ENCODE results near the gene PALD1.
"Not testable (repeated sequence)": the region's sequence is repeated elsewhere in the genome, so short reads cannot be mapped to it uniquely, and the experiment has no call there.

PALD1 gene

DNA sequence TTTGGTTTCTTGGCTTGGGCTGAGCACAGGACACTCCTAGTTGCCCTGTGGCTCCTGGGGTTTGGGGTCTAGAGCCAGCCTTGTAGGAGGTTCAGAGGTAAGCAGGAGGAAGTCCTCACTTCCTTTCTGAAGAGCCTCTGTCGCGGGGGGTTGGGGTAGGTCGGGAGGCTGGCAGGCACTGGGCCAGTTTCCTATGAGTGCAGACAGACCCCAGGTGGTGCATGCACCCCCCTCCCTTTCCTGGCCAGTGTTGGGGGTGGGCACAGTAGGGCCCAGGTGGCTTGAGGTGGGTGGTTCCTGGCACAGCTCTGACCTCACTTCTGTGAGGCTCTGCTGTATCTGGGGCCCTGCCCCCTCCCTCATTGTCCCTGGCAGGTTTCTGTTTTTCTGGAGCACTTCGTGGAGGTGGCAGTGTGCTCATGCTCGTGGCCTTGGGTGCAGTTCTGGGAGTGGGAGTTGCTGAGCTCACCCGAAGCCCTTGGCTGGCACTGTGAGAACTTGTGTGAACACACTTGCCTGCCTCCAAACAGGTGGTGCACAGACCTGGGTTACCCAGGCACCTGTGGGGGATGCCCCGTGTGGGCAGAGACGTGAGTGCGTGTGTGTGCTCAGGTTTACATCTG lies 1.8 kb downstream of the PALD1 start:
- TF ChIP-seq, protein P1, sequence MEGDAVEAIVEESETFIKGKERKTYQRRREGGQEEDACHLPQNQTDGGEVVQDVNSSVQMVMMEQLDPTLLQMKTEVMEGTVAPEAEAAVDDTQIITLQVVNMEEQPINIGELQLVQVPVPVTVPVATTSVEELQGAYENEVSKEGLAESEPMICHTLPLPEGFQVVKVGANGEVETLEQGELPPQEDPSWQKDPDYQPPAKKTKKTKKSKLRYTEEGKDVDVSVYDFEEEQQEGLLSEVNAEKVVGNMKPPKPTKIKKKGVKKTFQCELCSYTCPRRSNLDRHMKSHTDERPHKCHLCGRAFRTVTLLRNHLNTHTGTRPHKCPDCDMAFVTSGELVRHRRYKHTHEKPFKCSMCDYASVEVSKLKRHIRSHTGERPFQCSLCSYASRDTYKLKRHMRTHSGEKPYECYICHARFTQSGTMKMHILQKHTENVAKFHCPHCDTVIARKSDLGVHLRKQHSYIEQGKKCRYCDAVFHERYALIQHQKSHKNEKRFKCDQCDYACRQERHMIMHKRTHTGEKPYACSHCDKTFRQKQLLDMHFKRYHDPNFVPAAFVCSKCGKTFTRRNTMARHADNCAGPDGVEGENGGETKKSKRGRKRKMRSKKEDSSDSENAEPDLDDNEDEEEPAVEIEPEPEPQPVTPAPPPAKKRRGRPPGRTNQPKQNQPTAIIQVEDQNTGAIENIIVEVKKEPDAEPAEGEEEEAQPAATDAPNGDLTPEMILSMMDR (IDR thresholded peaks at IDR 0.05; ENCODE audit: insufficient read depth, low read length, missing control alignments), result no peak
- no peak overlapping the region for H3K4me3 ChIP-seq (ENCODE audit: low read depth, low read length)
- DNase-seq (ENCODE audit: low read depth, low spot score), result no peak
- ChIA-PET POLR2A (no interaction called here), CTCF (interaction anchor here (0.6 kb wide), 1 partner anchor 19 kb away, joined by 3 read pairs; no protein-coding TSS in a partner anchor)

DNA sequence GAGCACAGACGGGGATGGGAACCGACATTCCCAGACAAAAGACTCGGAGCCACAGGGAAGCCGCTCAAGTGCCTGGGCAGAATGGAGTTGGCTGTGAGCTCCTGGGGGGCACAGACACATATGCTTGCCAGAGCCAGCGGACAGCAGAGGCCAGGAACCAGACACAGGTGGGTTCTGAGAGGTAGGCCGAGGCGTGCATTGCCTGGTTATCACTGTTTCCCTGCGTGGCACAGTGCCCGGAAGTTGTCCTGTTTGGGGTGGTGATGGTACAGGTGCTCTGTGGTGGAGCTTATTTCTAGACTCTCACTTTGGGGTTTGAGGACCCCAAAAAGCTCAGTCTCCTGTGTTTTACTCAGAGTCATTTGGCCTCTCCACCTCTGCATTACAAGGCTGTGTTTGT lies 2.5 kb downstream of the PALD1 start:
- TF ChIP-seq, protein P1 (IDR thresholded peaks at IDR 0.05; ENCODE audit: insufficient read depth, low read length, missing control alignments), result no peak
- ChIA-PET POLR2A (no interaction called here), CTCF (no interaction called here)
- DNase-seq (ENCODE audit: low read depth, low spot score), result no peak
- H3K4me3 ChIP-seq (ENCODE audit: low read depth, low read length), result no peak overlapping the region

DNA sequence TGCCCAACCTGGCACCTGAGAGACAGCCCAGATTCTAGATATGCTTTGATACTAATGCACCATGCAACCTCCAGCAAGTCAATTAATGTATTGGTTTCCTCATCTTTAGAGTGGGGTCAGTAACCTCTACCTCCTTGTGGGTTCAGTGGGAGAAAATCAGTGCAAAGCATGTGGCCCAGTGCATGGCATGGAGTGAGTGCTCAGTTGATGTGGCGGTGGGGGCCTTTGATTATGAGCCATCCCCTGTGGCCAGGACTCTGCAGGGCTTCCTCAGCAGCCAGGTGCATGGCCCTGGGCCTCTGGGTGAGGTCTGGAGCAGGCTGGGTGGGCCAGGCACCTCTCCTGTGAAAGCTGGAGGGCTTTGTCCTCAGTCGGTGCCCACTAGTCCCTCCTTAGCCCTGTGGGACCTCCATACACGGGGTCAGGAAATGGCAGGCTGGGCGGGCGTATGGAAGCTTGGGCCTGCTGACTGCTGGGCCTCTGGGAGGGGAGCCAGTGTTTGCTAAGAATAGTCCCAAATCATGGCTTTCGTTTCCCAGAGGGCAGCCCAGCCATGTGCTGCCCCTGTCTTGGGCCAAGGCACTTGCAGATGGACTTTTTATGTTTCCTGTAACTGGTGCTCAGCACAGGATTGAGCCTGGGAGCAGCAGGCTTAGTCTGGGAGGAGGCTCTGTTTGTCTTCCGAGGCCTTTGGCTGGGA lies 3.4 kb downstream of the PALD1 start:
- CTCF ChIA-PET, result no interaction called here
- TF ChIP-seq, protein P1 (IDR thresholded peaks at IDR 0.05; ENCODE audit: insufficient read depth, low read length, missing control alignments), result no peak

DNA sequence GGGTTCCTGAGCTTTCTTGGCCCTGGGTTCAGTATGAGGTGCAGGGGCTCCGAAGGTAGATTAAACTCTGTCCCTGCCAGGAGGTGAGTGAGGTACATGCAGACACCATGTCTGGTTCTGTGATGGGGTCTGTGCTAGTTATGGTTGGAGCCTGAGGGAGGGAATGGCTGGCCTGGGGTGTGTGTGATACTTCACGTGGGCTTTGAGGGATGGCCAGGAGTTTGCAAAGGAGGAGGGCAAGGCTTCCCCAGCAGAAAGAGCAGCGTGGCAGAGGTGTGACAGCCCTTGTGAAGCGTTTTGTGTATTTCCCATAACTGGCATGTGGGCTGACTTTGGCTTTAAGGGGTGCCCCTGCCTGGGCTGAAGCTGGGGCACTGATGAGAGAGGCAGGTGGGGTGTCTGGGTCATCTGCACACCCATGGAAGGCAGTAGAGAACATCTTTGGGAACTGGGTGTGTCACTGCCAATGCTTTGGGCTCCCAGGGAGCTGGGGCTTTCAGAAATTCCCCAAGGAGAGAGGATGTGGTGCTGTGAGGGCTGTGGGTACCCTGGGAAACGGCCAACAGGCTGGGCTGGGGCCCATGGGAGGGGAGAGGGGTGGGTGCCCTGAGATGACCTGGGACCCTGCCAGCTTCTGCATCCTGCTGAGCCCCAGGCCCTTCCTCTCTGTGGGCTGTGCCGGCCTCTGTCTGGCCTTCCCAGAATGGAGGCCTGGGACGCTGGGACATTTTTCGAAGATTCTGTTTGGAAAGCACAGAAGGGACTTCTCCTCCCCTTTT lies 4.6 kb downstream of the PALD1 start:
- no peak overlapping the region for H3K4me3 ChIP-seq (ENCODE audit: low read depth, low read length)
- ChIA-PET POLR2A (no interaction called here), CTCF (no interaction called here)
- TF ChIP-seq, protein P1 (IDR thresholded peaks at IDR 0.05; ENCODE audit: insufficient read depth, low read length, missing control alignments), result no peak
- DNase-seq (ENCODE audit: low read depth, low spot score), result no peak

More for the DNA sequence above, 3.4 kb downstream of the PALD1 start:
- no peak overlapping the region for H3K4me3 ChIP-seq (ENCODE audit: low read depth, low read length)
- POLR2A ChIA-PET, result no interaction called here
- no peak for DNase-seq (ENCODE audit: low read depth, low spot score)

DNA sequence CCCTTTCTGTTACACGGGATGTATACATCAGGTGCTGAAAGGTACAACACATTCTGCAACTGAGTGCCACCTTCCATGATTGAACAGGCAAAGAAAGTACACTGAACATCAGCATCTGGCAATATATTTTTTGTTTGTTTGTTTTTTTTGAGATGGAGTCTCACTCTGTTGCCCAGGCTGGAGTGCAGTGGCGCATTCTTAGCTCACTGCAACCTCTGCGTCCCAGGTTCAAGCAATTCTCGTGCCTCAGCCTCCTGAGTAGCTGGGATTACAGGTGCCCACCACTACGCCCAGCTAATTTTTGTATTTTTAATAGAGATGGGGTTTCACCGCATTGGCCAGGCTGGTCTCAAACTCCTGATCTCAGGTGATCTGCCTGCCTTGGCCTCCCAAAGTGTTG lies 5.3 kb downstream of the PALD1 start:
- POLR2A ChIA-PET, result not testable (repeated sequence)

GRCh38 chr10:70487824-70488223 lies 9.3 kb downstream of the PALD1 start:
- TF ChIP-seq, protein P1 (IDR thresholded peaks at IDR 0.05; ENCODE audit: insufficient read depth, low read length, missing control alignments), result no peak
- H3K4me3 ChIP-seq (ENCODE audit: low read depth, low read length), result no peak overlapping the region
- ChIA-PET CTCF (no interaction called here), POLR2A (no interaction called here)
- DNase-seq (ENCODE audit: low read depth, low spot score), result no peak

More for the DNA sequence above, 5.3 kb downstream of the PALD1 start:
- H3K4me3 ChIP-seq (ENCODE audit: low read depth, low read length); DNase-seq (ENCODE audit: low read depth, low spot score): not testable (repeated sequence)
- CTCF ChIA-PET, result interaction anchor here (1.3 kb wide), 1 partner anchor 11 kb away, joined by 3 read pairs; no protein-coding TSS in a partner anchor

Measured in AG04449 (cell line).